K562 (cell line): Measurements from ENCODE around the gene CAPN2. TPM values are rescaled to one million over a fixed set of nuclear protein-coding genes. Genes with fewer than 3 reads are reported as not detected.

ENCODE experiments used
- ARHGAP35 ChIP-seq: fragments of 450-650 bp; IDR thresholded peaks from 2 replicates; pipeline ENCODE4 v1.6.1; 2018; ENCODE audit not compliant: partially characterized antibody
- BDP1 ChIP-seq: IDR thresholded peaks from 3 replicates; pipeline ENCODE4 v1.6.1; 2011; ENCODE audit not compliant: insufficient read length, insufficient read depth
- BHLHE40 ChIP-seq: IDR thresholded peaks from 2 replicates; pipeline ENCODE4 v1.6.1; 2011; ENCODE audit warnings: low read length, improper control_type of control experiment
- BRF1 ChIP-seq: IDR thresholded peaks from 3 replicates; pipeline ENCODE4 v1.6.1; 2011; ENCODE audit warnings: borderline replicate concordance, mild to moderate bottlenecking; ENCODE audit not compliant: insufficient read length; ENCODE audit errors: extremely low read depth
- CBX1 ChIP-seq: sonication (generic); IDR thresholded peaks from 2 replicates; pipeline ENCODE4 v1.6.1; 2016; ENCODE audit warnings: antibody characterized with exemption, low read depth, mild to moderate bottlenecking
- EGR1 ChIP-seq: fragments of 450-650 bp; conservative IDR thresholded peaks from 2 replicates; pipeline ENCODE4 v1.6.1; 2017; ENCODE audit warnings: mild to moderate bottlenecking
- ELF1 ChIP-seq: fragments of 200-800 bp; sonication (Bioruptor generic); IDR thresholded peaks from 2 replicates; pipeline ENCODE4 v1.6.1; 2016; ENCODE audit warnings: missing genetic modification characterization, missing compliant biosample characterization
- GTF2E2 ChIP-seq: fragments of 200-800 bp; sonication (Bioruptor generic); IDR thresholded peaks from 2 replicates; pipeline ENCODE4 v1.6.1; 2016; ENCODE audit warnings: missing genetic modification characterization, missing compliant biosample characterization
- HMG20A ChIP-seq: fragments of 450-650 bp; formaldehyde crosslinking; conservative IDR thresholded peaks from 2 replicates; pipeline ENCODE4 v1.4.0; 2020; ENCODE audit warnings: mild to moderate bottlenecking, mixed read lengths
- HMGN3 ChIP-seq: IDR thresholded peaks from 2 replicates; pipeline ENCODE4 v1.6.1; 2011; ENCODE audit warnings: borderline replicate concordance, low read depth, mild to moderate bottlenecking, mixed read lengths, low read length; ENCODE audit not compliant: insufficient read length; ENCODE audit errors: extremely low read depth
- IRF1 ChIP-seq: sonication (generic); formaldehyde crosslinking; IDR thresholded peaks from 2 replicates; pipeline ENCODE4 v1.8.0; 2022; ENCODE audit warnings: missing genetic modification reagents, mild to moderate bottlenecking, borderline replicate concordance
- L3MBTL2 ChIP-seq: fragments of 450-650 bp; IDR thresholded peaks from 2 replicates; pipeline ENCODE4 v1.6.1; 2016; ENCODE audit warnings: mild to moderate bottlenecking, moderate library complexity
- MEF2A ChIP-seq: IDR thresholded peaks from 2 replicates; pipeline ENCODE4 v1.6.1; 2011; ENCODE audit warnings: low read depth, mild to moderate bottlenecking, low read length, moderate library complexity; ENCODE audit not compliant: control insufficient read depth
- MYC ChIP-seq, 2 experiments: fragments of 250-450 bp in 1 of 2; sonication (Bioruptor Pico) in 1 of 2; IDR thresholded peaks; 2 replicates each; pipeline versions ENCODE4 v1.5.1 to v1.6.1; 2012 to 2021; ENCODE audit warnings: low read depth in 2 of 2, borderline replicate concordance in 1 of 2, improper control_type of control experiment in 1 of 2, low read length in 1 of 2, mild to moderate bottlenecking in 1 of 2, moderate library complexity in 1 of 2
- RBM15 ChIP-seq: fragments of 200-400 bp; formaldehyde crosslinking; IDR thresholded peaks from 2 replicates; pipeline ENCODE4 v1.6.1; 2018; ENCODE audit warnings: mild to moderate bottlenecking, low read length, moderate library complexity; ENCODE audit not compliant: insufficient read depth
- SMARCE1 ChIP-seq: fragments of 450-650 bp; IDR thresholded peaks from 2 replicates; pipeline ENCODE4 v1.7.1; 2016; ENCODE audit warnings: mild to moderate bottlenecking
- TAF1 ChIP-seq: IDR thresholded peaks from 2 replicates; pipeline ENCODE4 v1.6.1; 2011; ENCODE audit warnings: mild to moderate bottlenecking, low read length, moderate library complexity; ENCODE audit not compliant: insufficient read depth, control insufficient read depth, severe bottlenecking; ENCODE audit errors: extremely low read depth
- ZC3H11A ChIP-seq: IDR thresholded peaks from 2 replicates; pipeline ENCODE4 v1.6.1; 2012; ENCODE audit warnings: low read depth, low read length, improper control_type of control experiment
- ZNF511 ChIP-seq: sonication (generic); formaldehyde crosslinking; IDR thresholded peaks from 2 replicates; pipeline ENCODE4 v1.8.0; 2022; ENCODE audit warnings: mild to moderate bottlenecking, missing genetic modification reagents
- ZNF77 ChIP-seq: fragments of 250-450 bp; sonication (Bioruptor Pico); IDR thresholded peaks from 2 replicates; pipeline ENCODE4 v1.5.0; 2020
- polyA plus RNA-seq, 8 experiments: library from polyadenylated mRNA; depleted of rRNA in 4 of 8; stranded (reverse) in 5 of 8; unstranded in 3 of 8; fragments of >200 nt; fragmentation: Nextera tagmentation in 2 of 8; fragmentation: Illumina TruSeq in 1 of 8; extraction: Ambion mirVana in 2 of 8; extraction: Trizol in 1 of 8; gene quantifications; 2 replicates each; pipeline versions ENCODE4 v1.2.1 to v1.2.3, GENCODE V29; 2011 to 2014; ENCODE audit warnings: inconsistent platforms in 1 of 8, missing spikeins in 1 of 8
- total RNA-seq, 7 experiments: library from RNA; depleted of rRNA in 6 of 7; stranded (reverse); fragments of >200 nt in 6 of 7; fragmentation: Illumina TruSeq in 2 of 7; extraction: Trizol in 2 of 7; gene quantifications; 2 replicates each; pipeline versions ENCODE4 v1.2.1 to v1.2.3, GENCODE V29; 2011 to 2021; ENCODE audit warnings: low replicate concordance in 1 of 7
- TF ChIP-seq, protein P1 (sequence below): fragments of 200-800 bp; sonication (Bioruptor generic); IDR thresholded peaks from 2 replicates; pipeline ENCODE4 v1.6.1; 2016; ENCODE audit warnings: missing genetic modification characterization, missing compliant biosample characterization

CAPN2 gene
- total and polyA plus RNA-seq, 9 of the 15 experiments (the other 6 are each of a cell fraction or from before 2014, with no cell fraction given), result 24.6 to 157 (median 101) TPM

- TF ChIP-seq, protein P1, sequence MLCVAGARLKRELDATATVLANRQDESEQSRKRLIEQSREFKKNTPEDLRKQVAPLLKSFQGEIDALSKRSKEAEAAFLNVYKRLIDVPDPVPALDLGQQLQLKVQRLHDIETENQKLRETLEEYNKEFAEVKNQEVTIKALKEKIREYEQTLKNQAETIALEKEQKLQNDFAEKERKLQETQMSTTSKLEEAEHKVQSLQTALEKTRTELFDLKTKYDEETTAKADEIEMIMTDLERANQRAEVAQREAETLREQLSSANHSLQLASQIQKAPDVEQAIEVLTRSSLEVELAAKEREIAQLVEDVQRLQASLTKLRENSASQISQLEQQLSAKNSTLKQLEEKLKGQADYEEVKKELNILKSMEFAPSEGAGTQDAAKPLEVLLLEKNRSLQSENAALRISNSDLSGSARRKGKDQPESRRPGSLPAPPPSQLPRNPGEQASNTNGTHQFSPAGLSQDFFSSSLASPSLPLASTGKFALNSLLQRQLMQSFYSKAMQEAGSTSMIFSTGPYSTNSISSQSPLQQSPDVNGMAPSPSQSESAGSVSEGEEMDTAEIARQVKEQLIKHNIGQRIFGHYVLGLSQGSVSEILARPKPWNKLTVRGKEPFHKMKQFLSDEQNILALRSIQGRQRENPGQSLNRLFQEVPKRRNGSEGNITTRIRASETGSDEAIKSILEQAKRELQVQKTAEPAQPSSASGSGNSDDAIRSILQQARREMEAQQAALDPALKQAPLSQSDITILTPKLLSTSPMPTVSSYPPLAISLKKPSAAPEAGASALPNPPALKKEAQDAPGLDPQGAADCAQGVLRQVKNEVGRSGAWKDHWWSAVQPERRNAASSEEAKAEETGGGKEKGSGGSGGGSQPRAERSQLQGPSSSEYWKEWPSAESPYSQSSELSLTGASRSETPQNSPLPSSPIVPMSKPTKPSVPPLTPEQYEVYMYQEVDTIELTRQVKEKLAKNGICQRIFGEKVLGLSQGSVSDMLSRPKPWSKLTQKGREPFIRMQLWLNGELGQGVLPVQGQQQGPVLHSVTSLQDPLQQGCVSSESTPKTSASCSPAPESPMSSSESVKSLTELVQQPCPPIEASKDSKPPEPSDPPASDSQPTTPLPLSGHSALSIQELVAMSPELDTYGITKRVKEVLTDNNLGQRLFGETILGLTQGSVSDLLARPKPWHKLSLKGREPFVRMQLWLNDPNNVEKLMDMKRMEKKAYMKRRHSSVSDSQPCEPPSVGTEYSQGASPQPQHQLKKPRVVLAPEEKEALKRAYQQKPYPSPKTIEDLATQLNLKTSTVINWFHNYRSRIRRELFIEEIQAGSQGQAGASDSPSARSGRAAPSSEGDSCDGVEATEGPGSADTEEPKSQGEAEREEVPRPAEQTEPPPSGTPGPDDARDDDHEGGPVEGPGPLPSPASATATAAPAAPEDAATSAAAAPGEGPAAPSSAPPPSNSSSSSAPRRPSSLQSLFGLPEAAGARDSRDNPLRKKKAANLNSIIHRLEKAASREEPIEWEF, result no peak
- TF ChIP-seq BDP1, result no peak
- TF ChIP-seq ZNF77, result no peak
- TF ChIP-seq L3MBTL2, result no peak
- TF ChIP-seq ZNF511 (CRISPR knock-in tag), result no peak
- no peak for TF ChIP-seq MYC (IDR thresholded peaks at IDR 0.05; ENCODE audit: low read depth, low read length)
- TF ChIP-seq MYC (CRISPR knock-in tag; IDR thresholded peaks at IDR 0.05; ENCODE audit: borderline replicate concordance, low read depth), result no peak
- peak; percentile 83 for TF ChIP-seq GTF2E2 (tag)
- TF ChIP-seq BRF1, result no peak
- peak; percentile 38 for TF ChIP-seq TAF1
- TF ChIP-seq ARHGAP35, result no peak
- no peak for TF ChIP-seq IRF1 (CRISPR knock-in tag)
- TF ChIP-seq MEF2A, result no peak
- 0 out of 2 replicates have a peak, but pooled peaks have one; percentile 31 for TF ChIP-seq BHLHE40
- TF ChIP-seq ZC3H11A, result no peak
- TF ChIP-seq HMG20A (CRISPR knock-in tag), result no peak
- TF ChIP-seq CBX1, result no peak
- TF ChIP-seq SMARCE1, result peak; percentile 90
- no peak for TF ChIP-seq HMGN3
- no peak for TF ChIP-seq ELF1 (tag)
- TF ChIP-seq RBM15, result no peak
- TF ChIP-seq EGR1, result no peak
These were observed 11.2 kb upstream of the CAPN2 start (continued) for GRCh38 chr1:223700942-223701637.
